IMR-90 (cell line): Measurements from ENCODE around the gene CMKLR1. TPM values are rescaled to one million over a fixed set of nuclear protein-coding genes. Genes with fewer than 3 reads are reported as not detected.

Source experiments
- ATAC-seq: fragments of 200-7000 bp; cut with Tn5 transposase; 2 replicates; pipeline ENCODE4 v1.9.1; 2020; ENCODE audit warnings: low read depth, mild to moderate bottlenecking, moderate library complexity
- BruUV-seq: library from RNA; stranded (reverse); fragments of 400-500 nt; replicated peaks from 2 replicates; lab custom pipeline; 2021; lab: Mats Ljungman, UMichigan
- CTCF ChIA-PET: fragments of 300-600 bp; formaldehyde crosslinking; extraction: SDS; loops from one replicate; lab custom pipeline; 2021; ENCODE audit warnings: antibody characterized with exemption; lab: Yijun Ruan, JAX
- POLR2A ChIA-PET: fragments of 300-600 bp; sonication (Branson Sonifier 250); formaldehyde crosslinking; loops from one replicate; lab custom pipeline; 2022; ENCODE audit warnings: antibody characterized with exemption; ENCODE audit not compliant: unreplicated experiment; lab: Charles Lee
- DNase-seq: peaks from one replicate; pipeline ENCODE4 v3.0.0; 2013
- H2AFZ ChIP-seq: replicated peaks from 2 replicates; pipeline ENCODE3; 2013; ENCODE audit warnings: low read length, mild to moderate bottlenecking; ENCODE audit not compliant: poor library complexity
- H2AK5ac ChIP-seq: 2 replicates; pipeline ENCODE4 v1.6.1; 2013; ENCODE audit warnings: low read depth, low read length, inconsistent platforms
- H2AK9ac ChIP-seq: replicated peaks from 2 replicates; pipeline ENCODE3; 2013; ENCODE audit warnings: mild to moderate bottlenecking, low read depth, low read length, moderate library complexity; ENCODE audit not compliant: poor library complexity
- H2BK120ac ChIP-seq: 2 replicates; pipeline ENCODE4 v1.6.1; 2013; ENCODE audit warnings: low read depth, low read length, inconsistent platforms
- H2BK15ac ChIP-seq: 3 replicates; pipeline ENCODE4 v1.6.1; 2013; ENCODE audit warnings: low read depth, low read length, inconsistent platforms
- H2BK20ac ChIP-seq: 2 replicates; pipeline ENCODE4 v1.6.1; 2013; ENCODE audit warnings: low read depth, mild to moderate bottlenecking, inconsistent platforms, low read length, moderate library complexity
- H2BK5ac ChIP-seq: 2 replicates; pipeline ENCODE4 v1.6.1; 2013; ENCODE audit warnings: mild to moderate bottlenecking, low read depth, low read length, inconsistent platforms; ENCODE audit not compliant: poor library complexity, severe bottlenecking
- H3K14ac ChIP-seq: replicated peaks from 2 replicates; pipeline ENCODE4 v1.6.1; 2013; ENCODE audit warnings: low read depth, low read length, inconsistent platforms
- H3K18ac ChIP-seq: 2 replicates; pipeline ENCODE4 v1.6.1; 2013; ENCODE audit warnings: low read depth, low read length, control low read depth
- H3K23ac ChIP-seq: 2 replicates; pipeline ENCODE4 v1.6.1; 2013; ENCODE audit warnings: low read depth, low read length, inconsistent platforms
- H3K27ac ChIP-seq: 2 replicates; pipeline ENCODE4 v1.5.1; 2013; ENCODE audit warnings: mild to moderate bottlenecking, control low read depth, low read length; ENCODE audit not compliant: insufficient read depth
- H3K27me3 ChIP-seq: 2 replicates; pipeline ENCODE4 v1.6.1; 2013; ENCODE audit warnings: low read length; ENCODE audit not compliant: control insufficient read depth, insufficient read depth
- H3K36me3 ChIP-seq: 2 replicates; pipeline ENCODE4 v1.6.1; 2013; ENCODE audit warnings: low read length, mixed read lengths; ENCODE audit not compliant: control insufficient read depth, insufficient read depth
- H3K4ac ChIP-seq: 2 replicates; pipeline ENCODE4 v1.6.1; 2013; ENCODE audit warnings: low read depth, low read length, inconsistent platforms
- H3K4me1 ChIP-seq: 2 replicates; pipeline ENCODE4 v1.6.1; 2013; ENCODE audit warnings: low read length, mixed read lengths; ENCODE audit not compliant: control insufficient read depth, insufficient read depth
- H3K4me2 ChIP-seq: 2 replicates; pipeline ENCODE4 v1.6.1; 2013; ENCODE audit warnings: low read depth, mild to moderate bottlenecking, control low read depth, low read length, moderate library complexity
- H3K4me3 ChIP-seq: 2 replicates; pipeline ENCODE4 v1.5.1; 2013; ENCODE audit warnings: low read depth, mild to moderate bottlenecking, control low read depth, low read length, moderate library complexity; ENCODE audit not compliant: insufficient read depth
- H3K56ac ChIP-seq: 2 replicates; pipeline ENCODE4 v1.6.1; 2013; ENCODE audit warnings: low read length, inconsistent platforms; ENCODE audit not compliant: insufficient read depth; ENCODE audit errors: extremely low read depth
- H3K79me1 ChIP-seq, 2 experiments: 2 replicates each; pipeline ENCODE4 v1.6.1; 2013; ENCODE audit warnings: low read length in 2 of 2, inconsistent platforms in 1 of 2, low read depth in 1 of 2
- H3K9ac ChIP-seq: 2 replicates; pipeline ENCODE4 v1.6.1; 2013; ENCODE audit warnings: low read depth, low read length, control low read depth
- H3K9me1 ChIP-seq: 2 replicates; pipeline ENCODE4 v1.6.1; 2013; ENCODE audit warnings: low read length, inconsistent platforms; ENCODE audit not compliant: insufficient read depth
- H3K9me3 ChIP-seq: 2 replicates; pipeline ENCODE4 v1.6.1; 2013; ENCODE audit warnings: low read length; ENCODE audit not compliant: control insufficient read depth, insufficient read depth
- H4K20me1 ChIP-seq: 2 replicates; pipeline ENCODE4 v1.6.1; 2013; ENCODE audit warnings: low read length, inconsistent platforms; ENCODE audit not compliant: insufficient read depth
- H4K5ac ChIP-seq: 2 replicates; pipeline ENCODE4 v1.6.1; 2013; ENCODE audit warnings: mild to moderate bottlenecking, low read depth, low read length, control low read depth
- H4K8ac ChIP-seq, 2 experiments: 2 replicates each; pipeline ENCODE4 v1.6.1; 2013; ENCODE audit warnings: low read depth in 2 of 2, low read length in 2 of 2, control low read depth in 1 of 2, inconsistent platforms in 1 of 2
- H4K91ac ChIP-seq: 2 replicates; pipeline ENCODE4 v1.6.1; 2013; ENCODE audit warnings: low read depth, low read length, inconsistent platforms; ENCODE audit not compliant: insufficient read depth
- CTCF ChIP-seq: conservative IDR thresholded peaks from 2 replicates; pipeline ENCODE4 v1.5.1; 2012; ENCODE audit warnings: mild to moderate bottlenecking, low read depth, low read length, improper control_type of control experiment
- WGBS, 2 experiments: methylation state at CpG; one replicate each; pipeline versions ENCODE4 v1.1.5 to v1.1.7; 2013; ENCODE audit warnings: missing lambda C conversion rate in 2 of 2; ENCODE audit not compliant: insufficient read length in 1 of 2; ENCODE audit errors: extremely low coverage in 2 of 2; 5-methylcytosine and 5-hydroxymethylcytosine counted together
- dilution Hi-C: fragments of 300-500 bp; cut with HindIII; formaldehyde crosslinking; loops from one replicate; pipeline ENCODE4 v1.14.3; 2018; ENCODE audit warnings: low sequenced_read_pairs; ENCODE audit not compliant: unreplicated experiment
- in situ Hi-C: fragments of 300-500 bp; cut with MboI; formaldehyde crosslinking; loops from 3 replicates; pipeline ENCODE4 v1.14.3; 2019; ENCODE audit warnings: low sequenced_read_pairs, inconsistent platforms, mixed read lengths
- intact Hi-C: fragments of 100-400 bp; cut with micrococcal nuclease; formaldehyde crosslinking; loops from 2 replicates; pipeline ENCODE4 v1.10.0; 2022
- polyA plus RNA-seq, 3 experiments: library from polyadenylated mRNA; depleted of rRNA; stranded (reverse); fragments of >200 nt; gene quantifications; 2 replicates each; pipeline ENCODE4 v1.2.3, GENCODE V29; 2012; ENCODE audit warnings: low replicate concordance in 1 of 3
- total RNA-seq: library from RNA; depleted of rRNA; stranded (reverse); fragments of >200 nt; gene quantifications from 2 replicates; pipeline ENCODE4 v1.2.3, GENCODE V29; 2012

CMKLR1 gene
- total and polyA plus RNA-seq, 2 of the 4 experiments (the other 2 are of a cell fraction) = not detected

DNA sequence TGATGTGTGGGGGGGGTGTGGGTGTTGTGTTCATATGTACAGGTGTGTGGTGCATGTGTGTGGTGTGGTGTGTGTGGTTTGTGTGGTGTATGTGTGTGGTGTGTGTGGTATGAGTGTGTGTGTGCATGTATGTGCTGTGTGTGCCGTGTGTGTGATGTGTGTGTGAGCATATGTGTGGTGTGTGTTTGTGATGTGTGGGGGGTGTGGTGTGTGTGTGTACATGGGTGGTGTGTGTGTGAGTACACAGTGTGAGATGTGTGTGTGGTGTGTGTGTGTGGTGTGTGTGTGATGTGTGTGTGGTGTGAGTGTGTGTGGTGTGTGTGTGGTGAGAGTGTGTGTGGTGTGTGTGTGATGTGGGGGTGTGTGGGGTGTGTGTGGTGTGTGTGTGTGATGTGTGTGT is 24.5 kb upstream of the CMKLR1 start:
- 0 out of 2 replicates have a peak, but pooled peaks cover 3% of the 10 kb centered on the region for H3K9me1 ChIP-seq
- H3K4me2 ChIP-seq = no peak overlapping the region
- no peak overlapping the region for H3K4me3 ChIP-seq
- no peak overlapping the region for H3K23ac ChIP-seq
- H4K8ac ChIP-seq = no peak overlapping the region
- H2BK120ac ChIP-seq = no peak overlapping the region
- no peak overlapping the region for H3K4ac ChIP-seq
- H2AK5ac ChIP-seq = no peak overlapping the region
- H2BK15ac ChIP-seq = no peak overlapping the region
- in situ Hi-C loops (no loop called here), dilution Hi-C loops (no loop called here), intact Hi-C loops (no loop called here)
- H3K27ac ChIP-seq = no peak overlapping the region
- DNase-seq (no peak), ATAC-seq (no peak)
- 89% methylated on average over 1 of the region's 1 CpG; no CpG with 5 or more reads in 1 of the 2 experiments for WGBS, 2 experiments
- no peaks in the 10 kb centered on the region for H3K36me3 ChIP-seq
- H3K9ac ChIP-seq = no peak overlapping the region
- H3K79me1 ChIP-seq = no peaks in the 10 kb centered on the region
- peak overlapping the region; percentile 92 for H2BK5ac ChIP-seq
- H3K18ac ChIP-seq = no peak overlapping the region
- no peaks in the 10 kb centered on the region for H3K9me3 ChIP-seq
- no peaks in the 10 kb centered on the region for H3K4me1 ChIP-seq
- H3K56ac ChIP-seq = no peak overlapping the region
- BruUV-seq = no TSS peak
- TF ChIP-seq CTCF = no peak
- no peak overlapping the region for H2BK20ac ChIP-seq
- no peak overlapping the region for H2AFZ ChIP-seq
- no peaks in the 10 kb centered on the region for H3K27me3 ChIP-seq
- no peak overlapping the region for H4K5ac ChIP-seq
- H4K20me1 ChIP-seq = no peaks in the 10 kb centered on the region
- ChIA-PET POLR2A (no interaction called here), CTCF (no interaction called here)
- peak overlapping the region; percentile 77 for H2AK9ac ChIP-seq
- H3K14ac ChIP-seq = no peak overlapping the region
- H4K91ac ChIP-seq = no peak overlapping the region
